Measurements from ENCODE around the gene HSD17B2.

Gene HSD17B2

DNA sequence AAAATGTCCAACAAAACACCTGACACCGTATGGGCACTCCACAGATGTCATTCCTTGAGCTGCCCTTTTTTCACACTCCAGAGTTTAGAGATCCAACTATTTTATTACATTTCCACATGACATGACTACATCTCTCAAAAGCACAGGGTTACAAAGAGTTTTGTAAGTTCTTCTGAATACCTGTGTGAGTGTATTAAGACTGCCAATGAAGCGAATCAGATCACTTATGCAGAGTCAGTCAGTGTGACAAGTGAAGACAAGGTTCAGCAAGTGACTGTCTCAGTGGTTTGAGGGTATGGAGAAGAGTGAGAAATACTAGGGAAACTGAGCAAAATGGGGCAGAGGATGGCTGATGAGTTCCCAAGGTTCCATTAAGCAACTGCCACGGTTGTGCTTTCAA is 32.2 kb upstream of the HSD17B2 start:
- Histone ChIP-seq H3K4me2 (ENCODE audit: low read length) (no peak overlapping the region), H2AFZ (ENCODE audit: insufficient read depth, low read length, poor library complexity) (no peak overlapping the region), H2BK12ac (ENCODE audit: low read length) (no peak overlapping the region), H4K8ac (ENCODE audit: low read depth, low read length) (no peak overlapping the region), H3K27ac (ENCODE audit: low read depth, low read length) (no peak overlapping the region), H2AK5ac (ENCODE audit: low read length) (no peak overlapping the region), H2BK120ac (ENCODE audit: insufficient read depth, low read length, poor library complexity) (no peak overlapping the region), H4K91ac (ENCODE audit: low read depth, low read length) (no peak overlapping the region), H2BK5ac (ENCODE audit: low read depth, low read length, poor library complexity) (no peak overlapping the region), H4K12ac (ENCODE audit: low read depth, low read length) (no peak overlapping the region), H3K4me1 (ENCODE audit: control insufficient read depth in 1 of 2, insufficient read depth in 2 of 2, low read length in 2 of 2) (peaks cover 0 to 3% of the 10 kb centered on the region in 2 experiments), H3K36me3 (ENCODE audit: control insufficient read depth in 1 of 2, insufficient read depth in 2 of 2, low read length in 2 of 2) (no peaks in the 10 kb centered on the region), H3K14ac (ENCODE audit: low read length) (no peak overlapping the region), H3K18ac (ENCODE audit: low read length) (no peak overlapping the region), H3K27me3 (ENCODE audit: insufficient read depth, low read length) (no peaks in the 10 kb centered on the region), H3K9me3 (ENCODE audit: insufficient read depth, low read depth, low read length) (no peaks in the 10 kb centered on the region), H3K79me2 (ENCODE audit: control insufficient read depth, insufficient read depth, low read length, poor library complexity) (no peaks in the 10 kb centered on the region), H3K9ac (ENCODE audit: low read length) (no peak overlapping the region), H3K4ac (ENCODE audit: low read depth, low read length) (no peak overlapping the region), H3K23ac (ENCODE audit: low read length) (no peak overlapping the region), H3K79me1 (ENCODE audit: low read length) (no peaks in the 10 kb centered on the region), H3K4me3 (ENCODE audit: low read depth, low read length) (no peak overlapping the region)
- WGBS (ENCODE audit: extremely low coverage, insufficient coverage, insufficient read length), result no CpG with 5 or more reads among the region's 3 CpGs
- no peak for DNase-seq

DNA sequence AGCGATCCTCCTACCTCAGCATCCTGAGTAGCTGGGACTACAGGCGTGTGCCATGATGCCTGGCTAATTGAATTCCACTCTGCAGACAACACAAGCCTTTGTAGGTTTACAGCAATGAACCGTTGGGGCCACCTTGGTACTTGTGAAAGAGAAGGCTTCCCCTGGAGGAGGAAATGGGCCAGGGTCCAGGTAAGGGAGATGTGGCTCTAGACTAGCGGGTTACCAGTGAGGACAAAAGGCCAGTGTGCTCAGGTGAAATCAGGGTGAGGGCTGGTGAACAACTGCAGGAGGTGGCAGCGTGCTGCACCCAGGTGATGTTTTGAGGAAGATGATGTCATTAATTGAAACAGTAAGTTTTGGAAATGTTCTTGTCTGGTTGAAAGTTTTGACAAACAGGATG is 30.5 kb upstream of the HSD17B2 start:
- no peak overlapping the region for H2BK12ac ChIP-seq (ENCODE audit: low read length)
- no peaks in the 10 kb centered on the region for H3K4me1 ChIP-seq (ENCODE audit: control insufficient read depth in 1 of 2, insufficient read depth in 2 of 2, low read length in 2 of 2)
- H2BK5ac ChIP-seq (ENCODE audit: low read depth, low read length, poor library complexity), result no peak overlapping the region
- WGBS (ENCODE audit: extremely low coverage, insufficient coverage, insufficient read length), result no CpG with 5 or more reads among the region's 5 CpGs
- no peak overlapping the region for H3K4me2 ChIP-seq (ENCODE audit: low read length)
- H2AK5ac ChIP-seq (ENCODE audit: low read length), result no peak overlapping the region
- no peak for DNase-seq
- peaks cover 7% of the 10 kb centered on the region for H3K9me3 ChIP-seq (ENCODE audit: insufficient read depth, low read depth, low read length)
- H2AFZ ChIP-seq (ENCODE audit: insufficient read depth, low read length, poor library complexity), result no peak overlapping the region
- no peaks in the 10 kb centered on the region for H3K36me3 ChIP-seq (ENCODE audit: control insufficient read depth in 1 of 2, insufficient read depth in 2 of 2, low read length in 2 of 2)
- H3K9ac ChIP-seq (ENCODE audit: low read length), result no peak overlapping the region
- H3K79me1 ChIP-seq (ENCODE audit: low read length), result no peaks in the 10 kb centered on the region
- H3K14ac ChIP-seq (ENCODE audit: low read length), result no peak overlapping the region
- no peak overlapping the region for H3K18ac ChIP-seq (ENCODE audit: low read length)
- no peak overlapping the region for H4K91ac ChIP-seq (ENCODE audit: low read depth, low read length)
- H4K12ac ChIP-seq (ENCODE audit: low read depth, low read length), result no peak overlapping the region
- H4K8ac ChIP-seq (ENCODE audit: low read depth, low read length), result no peak overlapping the region
- H3K27me3 ChIP-seq (ENCODE audit: insufficient read depth, low read length), result no peaks in the 10 kb centered on the region
- H2BK120ac ChIP-seq (ENCODE audit: insufficient read depth, low read length, poor library complexity), result no peak overlapping the region
- no peaks in the 10 kb centered on the region for H3K79me2 ChIP-seq (ENCODE audit: control insufficient read depth, insufficient read depth, low read length, poor library complexity)
- H3K4ac ChIP-seq (ENCODE audit: low read depth, low read length), result no peak overlapping the region
- H3K4me3 ChIP-seq (ENCODE audit: low read depth, low read length), result no peak overlapping the region
- no peak overlapping the region for H3K23ac ChIP-seq (ENCODE audit: low read length)
- no peak overlapping the region for H3K27ac ChIP-seq (ENCODE audit: low read depth, low read length)

GRCh38 chr16:82005027-82005830 is 29.8 kb upstream of the HSD17B2 start:
- Histone ChIP-seq H2AK5ac (ENCODE audit: low read length) (no peak overlapping the region), H3K18ac (ENCODE audit: low read length) (no peak overlapping the region), H3K9ac (ENCODE audit: low read length) (no peak overlapping the region), H4K8ac (ENCODE audit: low read depth, low read length) (no peak overlapping the region), H3K79me1 (ENCODE audit: low read length) (no peaks in the 10 kb centered on the region), H3K4me1 (ENCODE audit: control insufficient read depth in 1 of 2, insufficient read depth in 2 of 2, low read length in 2 of 2) (no peaks in the 10 kb centered on the region), H3K36me3 (ENCODE audit: control insufficient read depth in 1 of 2, insufficient read depth in 2 of 2, low read length in 2 of 2) (no peaks in the 10 kb centered on the region), H2AFZ (ENCODE audit: insufficient read depth, low read length, poor library complexity) (no peak overlapping the region), H2BK12ac (ENCODE audit: low read length) (no peak overlapping the region), H4K12ac (ENCODE audit: low read depth, low read length) (no peak overlapping the region), H3K23ac (ENCODE audit: low read length) (no peak overlapping the region), H2BK120ac (ENCODE audit: insufficient read depth, low read length, poor library complexity) (no peak overlapping the region), H4K91ac (ENCODE audit: low read depth, low read length) (no peak overlapping the region), H3K9me3 (ENCODE audit: insufficient read depth, low read depth, low read length) (peaks cover 7% of the 10 kb centered on the region), H3K14ac (ENCODE audit: low read length) (no peak overlapping the region), H3K4me2 (ENCODE audit: low read length) (no peak overlapping the region), H3K27ac (ENCODE audit: low read depth, low read length) (no peak overlapping the region), H2BK5ac (ENCODE audit: low read depth, low read length, poor library complexity) (no peak overlapping the region), H3K27me3 (ENCODE audit: insufficient read depth, low read length) (no peaks in the 10 kb centered on the region), H3K79me2 (ENCODE audit: control insufficient read depth, insufficient read depth, low read length, poor library complexity) (no peaks in the 10 kb centered on the region), H3K4ac (ENCODE audit: low read depth, low read length) (no peak overlapping the region), H3K4me3 (ENCODE audit: low read depth, low read length) (no peak overlapping the region)
- DNase-seq, result no peak
- no CpG with 5 or more reads among the region's 6 CpGs for WGBS (ENCODE audit: extremely low coverage, insufficient coverage, insufficient read length)

DNA sequence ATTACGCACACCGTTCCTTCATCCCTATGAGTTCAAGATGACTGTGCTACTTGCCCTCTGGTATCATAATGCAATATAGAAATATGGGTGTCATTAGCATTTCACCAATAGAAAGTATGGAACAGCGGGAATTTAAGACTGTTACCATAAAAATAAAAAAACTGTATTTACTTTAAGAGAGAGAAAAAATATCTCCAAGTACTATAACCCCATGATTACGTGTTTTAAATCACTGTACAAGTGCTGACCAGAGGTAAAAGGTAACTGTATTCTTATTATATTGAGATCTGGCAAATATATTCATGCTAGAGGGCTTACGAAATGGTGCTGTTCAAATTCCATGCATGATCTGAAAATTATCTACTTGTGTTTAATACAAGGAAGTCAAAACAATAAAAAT is 29.0 kb upstream of the HSD17B2 start:
- Histone ChIP-seq H3K23ac (ENCODE audit: low read length) (no peak overlapping the region), H3K9me3 (ENCODE audit: insufficient read depth, low read depth, low read length) (peaks cover 7% of the 10 kb centered on the region), H4K12ac (ENCODE audit: low read depth, low read length) (no peak overlapping the region), H2AK5ac (ENCODE audit: low read length) (no peak overlapping the region), H3K4me1 (ENCODE audit: control insufficient read depth in 1 of 2, insufficient read depth in 2 of 2, low read length in 2 of 2) (no peaks in the 10 kb centered on the region), H3K36me3 (ENCODE audit: control insufficient read depth in 1 of 2, insufficient read depth in 2 of 2, low read length in 2 of 2) (no peaks in the 10 kb centered on the region), H3K79me2 (ENCODE audit: control insufficient read depth, insufficient read depth, low read length, poor library complexity) (no peaks in the 10 kb centered on the region), H3K9ac (ENCODE audit: low read length) (no peak overlapping the region), H2BK120ac (ENCODE audit: insufficient read depth, low read length, poor library complexity) (no peak overlapping the region), H3K4me2 (ENCODE audit: low read length) (no peak overlapping the region), H2AFZ (ENCODE audit: insufficient read depth, low read length, poor library complexity) (no peak overlapping the region), H3K4ac (ENCODE audit: low read depth, low read length) (no peak overlapping the region), H4K91ac (ENCODE audit: low read depth, low read length) (no peak overlapping the region), H3K18ac (ENCODE audit: low read length) (no peak overlapping the region), H3K27ac (ENCODE audit: low read depth, low read length) (no peak overlapping the region), H3K27me3 (ENCODE audit: insufficient read depth, low read length) (no peaks in the 10 kb centered on the region), H3K4me3 (ENCODE audit: low read depth, low read length) (no peak overlapping the region), H2BK5ac (ENCODE audit: low read depth, low read length, poor library complexity) (no peak overlapping the region), H3K14ac (ENCODE audit: low read length) (no peak overlapping the region), H3K79me1 (ENCODE audit: low read length) (no peaks in the 10 kb centered on the region), H4K8ac (ENCODE audit: low read depth, low read length) (no peak overlapping the region), H2BK12ac (ENCODE audit: low read length) (no peak overlapping the region)
- DNase-seq, result no peak
- no CpG with 5 or more reads among the region's 5 CpGs for WGBS (ENCODE audit: extremely low coverage, insufficient coverage, insufficient read length)
